Upper lobe of left lung (tissue), 4 donors: ENCODE measurements around the gene SOX8.

Experiments
- POLR2A ChIP-seq, 4 donors: fragments of 450-650 bp; IDR thresholded peaks; one replicate each; pipeline ENCODE4 v1.5.1; 2016 to 2017; ENCODE audit warnings: antibody characterized with exemption in 4 of 4, mild to moderate bottlenecking in 2 of 4
- TF ChIP-seq, protein P1 (sequence below), 6 experiments: fragments of 450-650 bp in 4 of 6; fragments of 200-600 bp in 2 of 6; sonication (generic) in 2 of 6; IDR thresholded peaks; one replicate each; pipeline ENCODE4 v1.5.1; 2016 to 2019; ENCODE audit warnings: antibody characterized with exemption in 6 of 6

DNA sequence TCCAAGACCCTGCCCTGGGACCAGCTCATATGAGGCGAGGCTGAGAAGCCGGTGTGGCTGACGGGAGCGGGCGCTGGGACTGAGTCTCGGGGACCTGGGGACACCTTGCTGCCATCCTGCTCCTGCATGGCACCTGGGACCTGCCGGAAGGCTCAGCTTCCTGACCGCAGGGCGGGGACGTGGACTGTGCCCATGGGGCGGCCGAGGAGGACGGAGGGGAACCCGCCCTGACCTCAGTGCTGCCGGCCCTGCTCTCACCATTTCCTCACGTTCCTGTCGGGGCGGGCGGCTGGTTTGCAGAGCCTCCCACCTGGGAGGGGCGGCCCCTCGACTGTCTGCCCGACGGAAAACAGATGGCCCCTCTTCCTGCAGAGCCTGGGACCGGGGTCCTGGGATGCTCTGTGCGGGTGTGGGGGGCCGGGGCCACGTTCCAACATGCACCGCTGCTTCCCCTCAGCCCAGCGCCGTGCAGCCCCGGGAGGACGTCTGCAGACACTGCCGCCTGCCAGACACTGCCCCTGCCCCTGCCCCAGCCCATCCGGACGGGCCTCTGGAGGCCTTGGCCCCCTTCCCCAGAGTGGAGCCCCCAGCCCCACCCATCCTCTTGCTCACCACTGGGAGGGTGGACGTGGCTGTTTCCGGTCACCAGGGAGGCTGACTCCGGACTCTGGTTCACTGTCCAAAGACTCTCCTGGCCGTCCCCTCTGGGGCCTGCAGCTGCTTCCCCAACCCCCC lies 47.1 kb downstream of the SOX8 start:
- TF ChIP-seq, protein P1, sequence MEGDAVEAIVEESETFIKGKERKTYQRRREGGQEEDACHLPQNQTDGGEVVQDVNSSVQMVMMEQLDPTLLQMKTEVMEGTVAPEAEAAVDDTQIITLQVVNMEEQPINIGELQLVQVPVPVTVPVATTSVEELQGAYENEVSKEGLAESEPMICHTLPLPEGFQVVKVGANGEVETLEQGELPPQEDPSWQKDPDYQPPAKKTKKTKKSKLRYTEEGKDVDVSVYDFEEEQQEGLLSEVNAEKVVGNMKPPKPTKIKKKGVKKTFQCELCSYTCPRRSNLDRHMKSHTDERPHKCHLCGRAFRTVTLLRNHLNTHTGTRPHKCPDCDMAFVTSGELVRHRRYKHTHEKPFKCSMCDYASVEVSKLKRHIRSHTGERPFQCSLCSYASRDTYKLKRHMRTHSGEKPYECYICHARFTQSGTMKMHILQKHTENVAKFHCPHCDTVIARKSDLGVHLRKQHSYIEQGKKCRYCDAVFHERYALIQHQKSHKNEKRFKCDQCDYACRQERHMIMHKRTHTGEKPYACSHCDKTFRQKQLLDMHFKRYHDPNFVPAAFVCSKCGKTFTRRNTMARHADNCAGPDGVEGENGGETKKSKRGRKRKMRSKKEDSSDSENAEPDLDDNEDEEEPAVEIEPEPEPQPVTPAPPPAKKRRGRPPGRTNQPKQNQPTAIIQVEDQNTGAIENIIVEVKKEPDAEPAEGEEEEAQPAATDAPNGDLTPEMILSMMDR (IDR thresholded peaks at IDR 0.05) = no peak
- TF ChIP-seq POLR2A (IDR thresholded peaks at IDR 0.05) = no peak
